Ureter (tissue), 1 donor: Measurements from ENCODE around the gene LMOD1. TPM values are rescaled to one million over a fixed set of nuclear protein-coding genes. Genes with fewer than 3 reads are reported as not detected.

Experiments
- DNase-seq: peaks from one replicate; pipeline ENCODE4 v3.0.0-alpha.2; 2020; ENCODE audit warnings: low spot score
- total RNA-seq: library from RNA; stranded (reverse); gene quantifications from one replicate; pipeline ENCODE4 v1.2.4, GENCODE V29; 2023
- donor health status: DM: yes; HTN: yes; CAD: no.

Gene LMOD1
- total RNA-seq, 1 donor from 2014 or later = 123 TPM

DNA sequence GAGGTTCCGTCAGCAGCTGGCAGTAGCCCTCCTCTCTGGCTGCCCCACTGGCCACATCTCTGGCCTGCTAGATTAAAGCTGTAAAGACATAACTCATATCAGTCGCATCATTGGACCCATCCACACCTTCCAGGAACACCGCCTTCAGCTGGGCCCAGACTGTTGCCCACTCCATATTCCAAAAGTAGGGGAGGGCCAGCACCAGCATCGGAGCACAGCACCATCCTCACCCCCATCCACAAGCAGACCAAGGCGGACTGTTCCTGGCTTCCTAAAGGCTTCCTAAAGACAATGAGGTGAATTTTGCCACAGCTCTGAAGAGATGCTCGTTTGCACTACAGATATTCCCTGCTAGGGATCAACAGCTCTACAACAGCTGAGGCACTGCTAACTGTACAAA lies 54.1 kb downstream of the LMOD1 start:
- DNase-seq = no peak

GRCh38 chr1:201891451-201892045 lies 54.8 kb downstream of the LMOD1 start:
- DNase-seq = no peak

- DNase-seq = no peak
These were observed 55.4 kb downstream of the LMOD1 start for GRCh38 chr1:201890806-201891450.

GRCh38 chr1:201890223-201890622 lies 56.1 kb downstream of the LMOD1 start:
- DNase-seq = no peak

DNA sequence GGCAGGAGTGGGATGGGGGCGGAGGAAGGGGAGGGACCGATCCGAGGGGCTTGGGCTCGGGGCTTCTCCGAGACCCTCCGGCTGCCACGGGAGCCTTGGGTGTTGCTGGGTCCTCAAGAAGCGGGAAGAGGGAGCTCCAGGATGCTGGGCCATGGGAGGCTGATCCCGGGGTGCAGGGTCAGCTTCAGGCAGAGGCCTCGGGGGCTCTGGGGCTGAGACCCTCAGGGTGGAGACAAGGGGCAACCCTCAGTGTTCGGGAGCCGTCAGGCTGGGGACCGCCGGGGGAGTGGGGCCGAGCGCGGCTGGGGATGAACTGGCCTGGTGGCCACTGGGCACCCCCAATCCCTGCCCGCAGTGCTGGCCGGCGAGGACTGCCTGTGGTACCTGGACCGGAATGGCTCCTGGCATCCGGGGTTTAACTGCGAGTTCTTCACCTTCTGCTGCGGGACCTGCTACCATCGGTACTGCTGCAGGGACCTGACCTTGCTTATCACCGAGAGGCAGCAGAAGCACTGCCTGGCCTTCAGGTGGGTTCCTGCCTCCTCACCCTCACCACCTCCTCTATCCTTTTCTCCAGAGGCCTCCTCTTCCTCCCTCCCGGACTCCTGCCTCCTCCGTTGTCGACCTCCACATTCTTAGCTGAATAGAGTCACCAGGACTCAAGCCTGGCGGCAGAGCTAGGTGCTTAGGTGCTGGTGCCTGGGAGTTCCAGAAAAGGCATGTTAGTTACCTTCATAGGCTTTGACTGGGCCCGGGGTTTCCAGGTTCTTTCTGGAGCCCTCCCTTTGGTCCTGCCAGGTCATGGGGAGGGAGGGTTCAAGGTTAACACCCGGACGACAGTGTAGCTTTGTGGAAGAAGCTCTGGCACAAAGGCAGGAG lies 57.0 kb downstream of the LMOD1 start:
- DNase-seq = no peak

- DNase-seq = peak; percentile 70
These were observed 57.9 kb downstream of the LMOD1 start, which contains the start of gene SHISA4 for GRCh38 chr1:201888282-201889089. TSS of gene SHISA4 (plus strand) at chr1:201888898. CDS start at chr1:201888995, 97 bp downstream.

DNA sequence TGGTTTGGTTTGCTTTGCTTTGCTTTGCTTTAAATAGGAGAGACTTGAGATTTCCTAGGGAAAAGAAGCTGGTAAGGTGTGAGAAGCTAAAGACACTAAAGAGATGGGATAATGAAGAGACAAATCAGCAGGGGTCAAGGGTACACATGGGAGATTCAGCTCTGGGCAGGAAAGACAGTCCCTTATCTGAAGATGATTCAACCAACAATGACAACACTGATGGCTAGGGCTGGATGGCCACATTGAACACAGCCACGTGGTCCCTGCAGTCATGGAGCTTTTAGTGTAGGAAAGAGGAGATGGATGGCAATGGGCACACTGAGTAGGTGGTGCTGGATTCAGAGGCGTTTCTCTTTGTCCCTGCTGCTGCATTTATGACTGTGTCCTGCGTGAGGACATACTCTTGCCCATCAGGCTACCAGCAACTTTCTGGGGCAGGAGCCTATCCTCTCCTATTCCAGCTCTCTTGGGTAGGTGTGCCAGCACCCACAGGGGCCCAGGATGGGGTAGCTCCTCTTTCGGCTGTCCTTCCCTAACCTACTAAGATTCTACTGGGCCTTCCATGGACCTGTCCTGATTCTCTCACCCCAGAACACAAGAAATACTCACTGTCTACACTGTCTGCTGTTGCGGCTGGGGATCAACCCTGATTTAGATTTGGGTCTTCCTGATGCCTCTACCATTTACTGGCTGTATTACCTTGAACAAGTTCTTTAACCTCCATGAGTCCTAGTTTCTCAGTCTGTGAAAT lies 59.1 kb downstream of the LMOD1 start:
- no peak for DNase-seq

- DNase-seq = no peak
These were observed 60.1 kb downstream of the LMOD1 start for GRCh38 chr1:201886103-201886885.

DNA sequence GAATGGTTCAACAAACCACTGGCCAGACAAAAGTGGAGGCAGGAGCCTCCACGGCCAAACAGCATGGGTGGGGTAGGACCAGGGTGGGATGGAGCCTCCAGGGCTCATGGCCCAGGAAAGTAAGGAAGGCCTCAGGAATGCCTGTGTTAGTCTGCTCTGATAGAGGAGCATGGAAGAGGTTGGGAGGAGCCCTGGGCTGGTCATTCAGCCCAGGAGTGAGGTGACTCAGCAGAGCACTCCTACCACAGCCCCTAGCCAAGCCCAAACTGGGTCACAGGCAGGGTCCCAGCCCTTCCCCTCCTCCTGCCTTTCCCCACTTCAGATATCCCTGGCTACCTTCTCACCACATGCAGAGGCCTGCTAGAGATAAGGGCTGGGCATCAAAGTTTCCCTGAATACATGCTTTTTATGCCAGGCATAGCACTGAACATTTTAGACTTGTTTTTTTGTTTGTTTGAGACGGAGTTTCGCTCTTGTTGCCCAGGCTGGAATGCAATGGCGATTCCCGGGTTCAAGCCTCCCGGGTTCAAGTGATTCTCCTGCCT lies 60.7 kb downstream of the LMOD1 start:
- no peak for DNase-seq

GRCh38 chr1:201884425-201884824 lies 61.9 kb downstream of the LMOD1 start:
- no peak for DNase-seq

GRCh38 chr1:201883786-201884185 lies 62.6 kb downstream of the LMOD1 start:
- no peak for DNase-seq

- DNase-seq = no peak
These were observed 63.1 kb downstream of the LMOD1 start for GRCh38 chr1:201883266-201883665.

DNA sequence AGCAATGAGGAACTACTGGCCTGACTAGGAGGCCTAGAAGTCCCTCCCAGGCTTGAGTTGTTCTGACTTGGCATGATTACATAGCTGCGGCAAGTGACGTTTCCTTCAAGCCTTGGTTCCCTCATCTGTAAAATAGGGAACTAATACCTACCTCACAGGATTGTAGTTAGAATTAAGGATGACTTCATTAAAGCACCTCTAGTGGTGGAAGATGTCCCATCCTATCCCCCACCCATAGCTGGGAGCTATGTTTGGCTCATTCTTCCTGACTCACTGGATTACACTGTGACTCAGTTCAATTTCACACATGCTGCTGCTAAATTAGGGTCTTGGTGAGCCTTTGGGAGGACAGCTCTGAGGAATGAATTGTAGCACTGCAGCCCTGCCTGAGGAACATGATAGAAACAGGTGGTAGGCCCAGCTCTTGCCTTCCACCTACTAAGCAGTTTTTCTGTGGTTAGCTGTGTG lies 63.6 kb downstream of the LMOD1 start:
- peak; percentile 30 for DNase-seq

DNA sequence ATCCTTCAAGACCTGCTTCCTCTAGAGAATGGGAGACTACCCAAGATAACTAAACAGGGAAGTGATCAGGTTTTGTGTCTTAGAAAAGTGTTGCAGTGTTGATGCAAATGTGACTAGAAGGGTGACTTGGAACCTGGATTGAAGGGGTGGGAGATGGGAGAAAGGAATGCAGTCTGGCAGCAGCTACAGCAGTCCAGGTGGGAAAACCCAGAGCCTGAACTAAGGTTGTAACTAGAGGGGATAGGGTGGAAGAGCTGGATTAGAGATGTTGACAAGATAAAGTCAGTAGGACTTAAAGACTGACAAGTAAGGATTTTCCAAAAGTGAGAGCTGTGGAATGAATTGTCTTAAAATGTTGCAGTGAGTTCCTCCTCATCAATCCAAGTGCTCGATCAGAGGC lies 64.7 kb downstream of the LMOD1 start:
- DNase-seq = no peak

DNA sequence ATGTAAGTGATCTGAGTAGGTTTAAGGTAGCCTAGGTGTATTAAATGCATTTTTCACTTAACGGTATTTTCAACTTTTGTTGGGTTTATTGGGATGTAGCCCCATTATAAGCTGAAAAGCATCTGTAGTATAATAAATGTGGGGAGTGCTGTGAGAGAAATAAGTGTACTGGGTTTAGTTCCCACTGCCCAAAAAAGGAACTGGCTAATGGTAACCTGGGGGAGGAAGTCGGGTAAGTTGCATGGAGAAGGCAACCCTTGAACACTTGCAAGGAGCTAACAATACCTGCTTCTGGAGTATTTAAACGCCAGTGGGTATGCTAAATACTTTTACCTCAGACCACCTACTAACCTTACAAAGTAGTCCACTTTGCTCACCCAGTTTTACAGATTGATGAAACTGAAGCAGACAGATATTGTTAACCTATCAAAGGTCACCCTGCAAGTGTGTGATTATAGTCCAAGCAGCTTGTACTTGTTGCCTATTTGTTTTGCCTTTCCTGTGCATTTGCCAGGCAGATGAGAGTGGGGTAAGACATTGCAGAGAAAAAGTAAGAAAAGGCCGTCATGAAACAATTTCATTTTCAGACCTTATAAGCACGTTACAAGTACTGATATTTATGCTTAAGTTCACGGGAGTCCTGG lies 65.3 kb downstream of the LMOD1 start:
- DNase-seq = peak; percentile 20

- DNase-seq = peak; percentile 66
These were observed 68.4 kb downstream of the LMOD1 start for GRCh38 chr1:201877877-201878401.

DNA sequence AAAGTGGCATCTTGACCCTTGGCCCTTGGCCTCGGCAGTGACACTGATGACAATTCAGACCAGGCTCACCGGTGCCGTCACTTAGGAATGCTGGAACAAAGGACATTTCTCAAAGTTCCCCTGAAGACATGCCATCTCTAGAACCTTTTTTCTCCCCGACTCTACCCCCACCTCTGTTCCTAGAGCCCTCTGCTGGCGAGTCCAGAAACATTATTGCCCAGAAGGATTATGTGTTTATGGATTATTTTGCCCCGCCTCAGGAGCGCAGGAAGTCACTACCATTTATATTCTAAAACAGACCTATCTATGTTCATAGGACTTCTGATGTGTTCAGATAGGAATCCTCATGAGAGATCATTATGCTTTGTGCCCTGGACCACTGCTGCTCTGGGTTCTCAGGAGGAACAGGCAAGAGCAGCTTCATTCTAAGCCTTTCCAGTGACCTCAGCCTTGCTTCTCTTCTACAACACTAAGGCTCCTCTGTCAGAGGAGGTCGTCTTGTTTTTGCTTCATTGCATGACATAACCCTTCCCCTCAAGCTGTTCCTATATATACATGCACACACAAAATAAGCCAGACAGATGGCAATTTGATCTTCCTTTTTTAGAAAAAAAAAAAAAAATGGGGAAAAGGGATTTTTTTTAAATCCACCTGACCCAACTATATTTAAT lies 70.1 kb downstream of the LMOD1 start:
- DNase-seq = no peak

GRCh38 chr1:201874672-201875071 lies 71.7 kb downstream of the LMOD1 start:
- no peak for DNase-seq

- no peak for DNase-seq
These were observed 76.0 kb downstream of the LMOD1 start for GRCh38 chr1:201870397-201870796.
